Middle frontal gyrus (tissue), 1 donor: Measurements from ENCODE around the gene GAS6.
"Not testable (repeated sequence)": the region's sequence is repeated elsewhere in the genome, so short reads cannot be mapped to it uniquely, and the experiment has no call there.

Experiments
- DNase-seq: peaks from one replicate; pipeline ENCODE4 v3.0.0-alpha.2; 2015; ENCODE audit warnings: low spot score; ENCODE audit errors: extremely low spot score

GAS6 gene

GRCh38 chr13:113839536-113840204 lies 24.2 kb downstream of the GAS6 start:
- DNase-seq = no peak

- DNase-seq = no peak
Measured at GRCh38 chr13:113838711-113839201, 25.1 kb downstream of the GAS6 start.

- DNase-seq = peak; percentile 37
Measured at GRCh38 chr13:113837560-113838355, 26.1 kb downstream of the GAS6 start.

- DNase-seq = no peak
Measured at GRCh38 chr13:113836768-113837559, 26.9 kb downstream of the GAS6 start.

- DNase-seq = no peak
Measured at GRCh38 chr13:113835461-113836270, 28.2 kb downstream of the GAS6 start.

- DNase-seq = no peak
Measured at GRCh38 chr13:113834496-113835200, 29.2 kb downstream of the GAS6 start.

GRCh38 chr13:113834006-113834405 lies 29.9 kb downstream of the GAS6 start:
- DNase-seq = not testable (repeated sequence)

- DNase-seq = no peak
Measured at GRCh38 chr13:113833111-113833830, 30.6 kb downstream of the GAS6 start.

GRCh38 chr13:113832631-113833030 lies 31.2 kb downstream of the GAS6 start:
- no peak for DNase-seq

- DNase-seq = no peak
Measured at GRCh38 chr13:113832205-113832604, 31.7 kb downstream of the GAS6 start.

- no peak for DNase-seq
Measured at GRCh38 chr13:113831061-113831460, 32.8 kb downstream of the GAS6 start.

GRCh38 chr13:113830426-113830950 lies 33.4 kb downstream of the GAS6 start:
- DNase-seq = not testable (repeated sequence)

GRCh38 chr13:113828282-113828825 lies 35.5 kb downstream of the GAS6 start:
- DNase-seq = no peak

GRCh38 chr13:113827021-113827420 lies 36.9 kb downstream of the GAS6 start:
- no peak for DNase-seq

- not testable (repeated sequence) for DNase-seq
Measured at GRCh38 chr13:113826446-113826845, 37.4 kb downstream of the GAS6 start.

- no peak for DNase-seq
Measured at GRCh38 chr13:113825841-113826240, 38.0 kb downstream of the GAS6 start.

GRCh38 chr13:113823771-113824170 lies 40.1 kb downstream of the GAS6 start:
- no peak for DNase-seq

GRCh38 chr13:113822956-113823744 lies 40.7 kb downstream of the GAS6 start:
- DNase-seq = no peak
